ENCODE measurements around the gene SYK.

- TF ChIP-seq CTCF (conservative IDR thresholded peaks at IDR 0.05; ENCODE audit: low read length) (no peak), EZH2phosphoT487 (IDR thresholded peaks at IDR 0.05; ENCODE audit: borderline replicate concordance) (no peak)
Measured at GRCh38 chr9:90816690-90817089, 15.1 kb downstream of the SYK start.
